HG03103 (cell line): Measurements from ENCODE around the gene SPATA21.
"Not testable (repeated sequence)": the region's sequence is repeated elsewhere in the genome, so short reads cannot be mapped to it uniquely, and the experiment has no call there.

ENCODE experiments used
- ATAC-seq: cut with Tn5 transposase; IDR thresholded peaks from one replicate; pipeline ENCODE4 v1.9.1; 2021; ENCODE audit warnings: low read depth; ENCODE audit not compliant: unreplicated experiment

The SPATA21 gene

DNA sequence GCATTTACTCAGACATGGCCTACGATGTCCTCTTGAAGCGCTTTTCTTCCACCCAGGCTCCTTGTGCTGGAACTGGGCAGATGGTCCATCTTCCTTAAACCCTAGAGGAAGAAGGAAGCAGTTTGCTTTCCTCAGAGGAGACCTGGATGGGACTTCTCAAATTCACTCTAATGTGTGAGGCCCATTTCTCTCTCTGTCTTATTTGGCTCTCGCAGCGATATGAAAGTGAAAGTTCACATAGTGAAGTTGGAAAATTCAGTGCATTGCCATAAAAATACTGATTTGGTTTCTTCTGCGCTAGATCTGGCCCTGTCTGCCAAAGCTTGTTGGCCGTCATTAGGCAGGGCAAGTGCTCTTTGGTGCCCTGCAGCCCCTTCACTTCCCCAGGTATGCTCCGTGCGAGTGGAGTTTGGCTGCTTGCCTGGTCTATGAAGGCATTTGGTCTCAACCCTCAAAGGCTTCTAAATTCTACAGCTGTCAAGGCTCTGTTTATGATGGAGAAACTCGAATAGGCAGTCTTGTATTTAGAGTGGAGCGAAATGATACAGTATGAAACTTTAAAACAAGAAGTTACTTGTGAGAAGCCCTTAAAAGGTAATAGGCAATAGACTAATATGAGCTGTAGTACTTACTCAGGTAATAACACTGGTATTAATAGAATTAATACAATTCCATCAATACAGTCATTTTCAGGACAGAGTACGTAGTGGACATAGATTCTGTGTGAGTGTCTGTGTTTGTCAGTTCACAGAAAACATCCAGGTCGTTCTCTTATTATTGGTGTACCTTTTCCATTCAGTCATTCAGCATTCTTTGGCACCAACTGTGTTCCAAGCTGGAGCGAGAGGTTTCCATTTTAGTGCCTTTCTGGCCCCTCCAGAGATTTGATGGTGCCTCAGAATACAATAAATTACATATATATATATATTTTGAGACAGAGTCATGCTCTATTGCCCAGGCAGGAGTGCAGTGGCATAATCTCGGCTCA, 49.7 kb downstream of the SPATA21 start:
- peak; percentile 45 for ATAC-seq

DNA sequence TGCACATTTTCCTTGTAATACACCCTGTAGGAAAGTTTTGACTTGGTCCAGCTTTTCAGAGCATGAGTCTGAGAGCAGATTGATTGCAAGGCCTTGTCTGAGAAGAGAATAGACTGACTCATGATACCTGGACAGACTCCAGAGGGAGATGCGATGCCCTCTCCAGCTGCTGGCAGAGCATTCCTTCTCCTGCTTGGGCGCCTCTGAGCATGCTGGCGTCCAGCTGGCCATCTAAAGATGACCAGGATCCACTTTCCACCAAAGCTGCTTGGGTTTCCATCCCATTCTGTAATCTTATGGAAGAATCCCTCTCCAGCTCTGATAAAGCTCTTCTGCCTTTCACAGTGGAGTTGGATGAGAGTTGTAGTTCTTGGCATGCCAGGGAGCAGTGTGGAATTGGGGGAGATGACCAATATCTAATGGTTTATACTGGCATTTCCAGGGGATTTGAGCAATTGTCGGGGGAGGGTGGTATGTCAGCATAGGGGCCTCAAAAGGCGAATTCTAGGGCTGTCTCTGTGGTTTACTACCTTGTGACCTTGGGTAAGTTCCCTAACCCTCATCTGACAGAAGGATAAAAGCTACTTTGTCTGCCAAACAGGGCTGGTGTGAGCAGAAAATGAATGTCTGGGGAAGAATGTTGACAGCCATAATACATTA, 50.6 kb downstream of the SPATA21 start:
- ATAC-seq = no peak

- ATAC-seq = no peak
Observed at GRCh38 chr1:16385659-16386453, 51.4 kb downstream of the SPATA21 start.

DNA sequence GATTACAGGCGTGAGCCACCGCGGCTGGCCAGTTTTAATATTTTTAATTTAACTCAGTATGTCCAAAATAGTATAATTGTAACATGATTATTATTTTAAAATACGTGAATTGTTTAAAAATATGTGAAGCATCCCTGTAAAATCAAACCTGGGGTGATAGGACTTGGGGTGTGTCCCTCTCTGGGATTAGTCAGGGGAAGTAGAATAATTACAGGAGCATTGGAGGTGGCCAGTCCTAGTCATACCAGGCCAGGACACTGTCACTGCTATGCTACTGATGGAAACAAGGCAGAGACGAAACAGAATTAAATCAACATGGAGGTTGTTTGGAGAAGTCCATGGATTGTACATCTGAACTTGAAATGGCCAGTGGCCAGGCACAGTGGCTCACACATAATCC, 53.3 kb downstream of the SPATA21 start:
- no peak for ATAC-seq

GRCh38 chr1:16380868-16381267, 56.4 kb downstream of the SPATA21 start:
- no peak for ATAC-seq

- no peak for ATAC-seq
Observed at GRCh38 chr1:16378443-16378842, 58.8 kb downstream of the SPATA21 start.

GRCh38 chr1:16376971-16377370, 60.3 kb downstream of the SPATA21 start:
- ATAC-seq = no peak

- no peak for ATAC-seq
Observed at GRCh38 chr1:16375521-16376340, 61.5 kb downstream of the SPATA21 start.

DNA sequence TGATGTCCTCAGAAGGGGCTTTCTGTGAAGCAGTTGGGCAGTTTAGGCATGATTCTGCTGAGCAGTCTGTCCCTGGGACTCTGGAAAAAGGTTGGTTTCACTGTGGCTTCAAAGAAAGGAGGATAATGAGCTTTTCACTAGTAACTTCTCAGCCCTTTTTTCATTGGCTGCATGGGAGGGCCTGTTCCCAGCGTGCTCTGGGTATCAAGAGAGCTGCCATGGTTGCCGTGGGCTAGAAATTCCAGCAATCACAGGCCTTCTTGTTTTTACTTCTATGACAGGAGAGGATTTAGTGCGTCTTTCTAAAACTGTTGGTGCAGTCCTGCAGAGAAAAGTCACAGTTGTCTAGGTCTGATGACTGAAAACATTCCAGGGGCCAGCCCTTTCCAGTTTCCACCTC, 63.0 kb downstream of the SPATA21 start:
- ATAC-seq = no peak

DNA sequence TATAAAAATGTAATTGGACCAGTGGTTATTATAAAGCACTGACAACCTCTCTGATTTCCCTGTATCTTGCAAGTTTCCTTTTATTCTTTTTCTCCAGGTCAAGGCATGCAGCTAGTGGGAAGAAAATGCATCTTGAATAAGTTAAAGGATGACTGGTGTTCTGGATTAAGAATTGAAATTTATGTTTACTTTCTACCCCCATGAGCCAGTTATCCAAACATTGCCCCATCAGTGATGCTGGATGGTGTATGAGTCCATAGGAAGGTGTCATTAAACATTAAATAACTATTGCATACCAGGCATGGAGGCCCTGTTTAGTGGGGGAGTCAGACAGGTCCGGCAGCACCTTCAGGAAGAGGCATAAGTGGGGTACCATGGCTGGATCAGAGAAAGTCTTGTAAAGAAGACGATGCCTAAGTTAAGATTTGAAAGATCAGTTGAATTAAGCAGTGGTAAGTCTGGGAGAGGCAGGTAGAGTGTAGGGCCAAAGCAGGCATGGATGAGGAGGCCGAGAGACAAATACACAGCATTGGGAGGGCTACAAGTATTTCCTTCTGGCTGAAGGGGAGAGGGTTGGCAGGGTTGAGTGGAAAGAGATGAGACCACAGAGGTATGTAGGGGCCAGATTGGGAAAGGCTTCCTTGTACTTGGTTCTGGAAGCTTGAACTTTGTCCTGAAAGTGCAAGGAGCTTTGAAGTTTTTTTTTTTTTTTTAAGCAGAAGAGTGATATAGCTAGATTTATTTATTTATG, 64.5 kb downstream of the SPATA21 start:
- no peak for ATAC-seq

GRCh38 chr1:16371725-16372124, 65.5 kb downstream of the SPATA21 start:
- ATAC-seq = no peak

DNA sequence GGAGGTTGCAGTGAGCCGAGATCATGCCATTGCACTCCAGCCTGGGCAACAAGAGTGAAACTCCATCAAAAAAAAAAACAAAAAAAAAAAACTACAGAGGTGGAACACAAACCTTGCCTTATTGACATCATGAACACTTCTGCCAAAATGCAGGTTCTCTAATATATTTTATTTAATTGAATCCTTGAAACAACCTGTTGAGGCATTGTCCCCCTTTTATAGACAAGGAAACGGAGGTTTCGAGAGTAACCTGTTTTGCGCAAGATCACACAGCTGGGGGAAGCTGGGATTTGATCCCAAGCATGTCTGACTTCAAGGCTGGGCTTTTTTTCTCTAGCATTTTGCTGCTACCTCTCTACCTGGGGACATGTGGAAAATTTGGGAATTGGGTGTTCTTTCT, 67.4 kb downstream of the SPATA21 start:
- no peak for ATAC-seq

- no peak for ATAC-seq
Observed at GRCh38 chr1:16367968-16368890, 69.0 kb downstream of the SPATA21 start.

GRCh38 chr1:16367258-16367967, 69.8 kb downstream of the SPATA21 start:
- ATAC-seq = peak; percentile 39

- peak; percentile 76 for ATAC-seq
Observed at GRCh38 chr1:16366722-16367257, 70.4 kb downstream of the SPATA21 start, which contains the start of gene SZRD1. Gene SZRD1 (plus strand): TSS chr1:16367242. CDS start chr1:16367258, 16 bp downstream.

DNA sequence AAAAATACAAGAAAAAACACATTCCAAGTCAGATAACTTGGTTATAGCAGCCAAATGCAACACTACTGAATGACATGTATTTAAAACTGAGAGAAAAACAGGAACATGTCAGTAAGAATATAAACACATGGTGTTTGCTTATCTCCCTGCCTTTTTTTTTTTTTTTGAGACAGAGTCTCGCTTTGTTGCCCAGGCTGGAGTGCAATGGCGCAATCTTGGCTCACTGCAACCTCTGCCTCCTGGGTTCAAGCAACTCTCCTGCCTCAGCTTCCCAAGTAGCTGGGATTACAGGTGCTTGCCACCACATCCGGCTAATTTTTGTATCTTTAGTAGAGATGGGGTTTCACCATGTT, 72.1 kb downstream of the SPATA21 start:
- not testable (repeated sequence) for ATAC-seq

- no peak for ATAC-seq
Observed at GRCh38 chr1:16356867-16357266, 80.4 kb downstream of the SPATA21 start.
